ENCODE results near the gene SIAH1.
A peak's percentile ranks its signal among the peaks of the same experiment; 100 is the strongest.
"Not testable (repeated sequence)": the region's sequence is repeated elsewhere in the genome, so short reads cannot be mapped to it uniquely, and the experiment has no call there.

The SIAH1 gene

GRCh38 chr16:48392407-48392806 lies 7.2 kb upstream of the SIAH1 start:
- no peak for DNase-seq

- DNase-seq = no peak
Measured at GRCh38 chr16:48386559-48387312, 1.5 kb upstream of the SIAH1 start.

GRCh38 chr16:48384520-48385252 lies 527 bp downstream of the SIAH1 start:
- peak in 1 of 2 experiments; percentile 5 for DNase-seq

GRCh38 chr16:48383877-48384519 lies 1.2 kb downstream of the SIAH1 start:
- no peak for DNase-seq

- DNase-seq = no peak
Measured at GRCh38 chr16:48383009-48383876, 2.0 kb downstream of the SIAH1 start.

- no peak for DNase-seq
Measured at GRCh38 chr16:48382131-48382530, 3.1 kb downstream of the SIAH1 start.

- DNase-seq = no peak
Measured at GRCh38 chr16:48381201-48381600, 4.0 kb downstream of the SIAH1 start.

- no peak for DNase-seq
Measured at GRCh38 chr16:48378836-48379235, 6.4 kb downstream of the SIAH1 start.

- DNase-seq = no peak
Measured at GRCh38 chr16:48378276-48378675, 6.9 kb downstream of the SIAH1 start.

- not testable (repeated sequence) for DNase-seq
Measured at GRCh38 chr16:48377301-48377700, 7.9 kb downstream of the SIAH1 start.

- no peak for DNase-seq
Measured at GRCh38 chr16:48374255-48374654, 11.0 kb downstream of the SIAH1 start.

GRCh38 chr16:48373258-48374029 lies 11.8 kb downstream of the SIAH1 start:
- DNase-seq = no peak

GRCh38 chr16:48372744-48373143 lies 12.5 kb downstream of the SIAH1 start:
- no peak for DNase-seq

GRCh38 chr16:48371393-48371780 lies 13.8 kb downstream of the SIAH1 start:
- no peak for DNase-seq

- not testable (repeated sequence) for DNase-seq
Measured at GRCh38 chr16:48370668-48371392, 14.4 kb downstream of the SIAH1 start.

GRCh38 chr16:48370229-48370628 lies 15.0 kb downstream of the SIAH1 start:
- DNase-seq = no peak

- no peak for DNase-seq
Measured at GRCh38 chr16:48369765-48370164, 15.4 kb downstream of the SIAH1 start.

- no peak for DNase-seq
Measured at GRCh38 chr16:48367441-48368049, 17.7 kb downstream of the SIAH1 start.

GRCh38 chr16:48366165-48367093 lies 18.8 kb downstream of the SIAH1 start:
- no peak for DNase-seq
